Inflammatory macrophage treated with lipopolysaccharide for 4 hours (primary cell): ENCODE data around the gene RDH13.
"Not testable (repeated sequence)": the region's sequence is repeated elsewhere in the genome, so short reads cannot be mapped to it uniquely, and the experiment has no call there.

ENCODE experiments used
- DNase-seq: peaks from one replicate; pipeline ENCODE4 v3.0.0-alpha.2; 2020

The RDH13 gene

GRCh38 chr19:55042688-55043087 is 20.3 kb downstream of the RDH13 start:
- no peak for DNase-seq

- no peak for DNase-seq
These were observed 20.6 kb downstream of the RDH13 start for GRCh38 chr19:55042344-55042678.

- no peak for DNase-seq
These were observed 21.2 kb downstream of the RDH13 start for GRCh38 chr19:55041627-55042343.

GRCh38 chr19:55041244-55041626 is 21.7 kb downstream of the RDH13 start:
- DNase-seq: no peak

- not testable (repeated sequence) for DNase-seq
These were observed 22.3 kb downstream of the RDH13 start for GRCh38 chr19:55040654-55041053.

- not testable (repeated sequence) for DNase-seq
These were observed 25.3 kb downstream of the RDH13 start for GRCh38 chr19:55037603-55038002.

- DNase-seq: no peak
These were observed 26.9 kb downstream of the RDH13 start for GRCh38 chr19:55036058-55036457.

GRCh38 chr19:55034751-55035150 is 28.2 kb downstream of the RDH13 start:
- no peak for DNase-seq

GRCh38 chr19:55032976-55033643 is 29.8 kb downstream of the RDH13 start:
- not testable (repeated sequence) for DNase-seq

GRCh38 chr19:55032170-55032800 is 30.7 kb downstream of the RDH13 start:
- no peak for DNase-seq

- DNase-seq: no peak
These were observed 31.8 kb downstream of the RDH13 start for GRCh38 chr19:55031178-55031577.

- no peak for DNase-seq
These were observed 34.2 kb downstream of the RDH13 start for GRCh38 chr19:55028757-55029156.

GRCh38 chr19:55027472-55028337 is 35.2 kb downstream of the RDH13 start:
- DNase-seq: peak; percentile 46

- DNase-seq: not testable (repeated sequence)
These were observed 35.8 kb downstream of the RDH13 start for GRCh38 chr19:55027140-55027471.

- DNase-seq: no peak
These were observed 38.8 kb downstream of the RDH13 start for GRCh38 chr19:55024111-55024510.

GRCh38 chr19:55020351-55020750 is 42.6 kb downstream of the RDH13 start:
- not testable (repeated sequence) for DNase-seq

- no peak for DNase-seq
These were observed 44.3 kb downstream of the RDH13 start for GRCh38 chr19:55018633-55019032.

- no peak for DNase-seq
These were observed 44.7 kb downstream of the RDH13 start for GRCh38 chr19:55018216-55018615.

GRCh38 chr19:55016017-55016416 is 46.9 kb downstream of the RDH13 start:
- no peak for DNase-seq

- DNase-seq: no peak
These were observed 47.8 kb downstream of the RDH13 start for GRCh38 chr19:55015126-55015525.

GRCh38 chr19:55014714-55015113 is 48.2 kb downstream of the RDH13 start:
- no peak for DNase-seq

GRCh38 chr19:55013596-55013995 is 49.4 kb downstream of the RDH13 start:
- no peak for DNase-seq

GRCh38 chr19:55012306-55012705 is 50.6 kb downstream of the RDH13 start:
- no peak for DNase-seq
